Stomach (tissue), 9 donors: ENCODE results near the gene ENOX1. TPM values are rescaled to one million over a fixed set of nuclear protein-coding genes. Genes with fewer than 3 reads are reported as not detected.

Source experiments
- DNase-seq, 2 donors: peaks; one replicate each; pipeline versions ENCODE4 v3.0.0 to v3.0.0-alpha.2; 2013 to 2019
- H3K27ac ChIP-seq, 5 donors: fragments of 200-600 bp in 4 of 5; sonication (generic) in 4 of 5; one replicate each; pipeline ENCODE4 v1.5.1; 2013 to 2019; ENCODE audit warnings: mild to moderate bottlenecking in 1 of 5, moderate library complexity in 1 of 5
- H3K27me3 ChIP-seq, 3 donors: fragments of 200-600 bp; sonication (generic); one replicate each; pipeline ENCODE4 v1.5.1; 2017 to 2019; ENCODE audit warnings: mixed run types in 1 of 3
- H3K36me3 ChIP-seq, 4 donors: fragments of 200-600 bp; sonication (generic); 1 replicate in 3 of 4; 2 replicates in 1 of 4; pipeline ENCODE4 v1.5.1; 2016 to 2019
- H3K4me1 ChIP-seq, 4 donors: fragments of 200-600 bp; sonication (generic); one replicate each; pipeline ENCODE4 v1.5.1; 2016 to 2019
- H3K4me3 ChIP-seq, 4 donors: fragments of 200-600 bp; sonication (generic) in 3 of 4; one replicate each; pipeline ENCODE4 v1.5.1; 2016 to 2019; ENCODE audit warnings: mild to moderate bottlenecking in 1 of 4
- H3K9me3 ChIP-seq, 4 donors: fragments of 200-600 bp; sonication (generic); one replicate each; pipeline ENCODE4 v1.5.1; 2016 to 2019
- EP300 ChIP-seq: sonication (generic); formaldehyde crosslinking; IDR thresholded peaks from one replicate; pipeline ENCODE4 v1.6.1; 2017; ENCODE audit warnings: antibody characterized with exemption
- POLR2A ChIP-seq, 4 donors: fragments of 450-650 bp; IDR thresholded peaks; one replicate each; pipeline ENCODE4 v1.6.1; 2016; ENCODE audit warnings: antibody characterized with exemption in 4 of 4, control low read depth in 2 of 4, mild to moderate bottlenecking in 1 of 4, moderate library complexity in 1 of 4
- POLR2AphosphoS5 ChIP-seq, 3 donors: sonication (generic); formaldehyde crosslinking; IDR thresholded peaks; one replicate each; pipeline ENCODE4 v1.6.1; 2016; ENCODE audit warnings: antibody characterized with exemption in 3 of 3
- WGBS, 5 donors: extraction: QIAGEN DNeasy Blood & Tissue Kit in 3 of 5; methylation state at CpG; one replicate each; pipeline versions ENCODE4 v1.1.5 to v1.1.7; 2013 to 2018; 5-methylcytosine and 5-hydroxymethylcytosine counted together
- intact Hi-C: fragments of 100-400 bp; cut with DNase I; formaldehyde crosslinking; loops from one replicate; pipeline ENCODE4 v1.15.1; 2023; ENCODE audit warnings: low total_unique reads
- polyA plus RNA-seq, 3 donors: library from polyadenylated mRNA; stranded (reverse); fragments of 200-250 nt; gene quantifications; one replicate each; pipeline ENCODE4 v1.2.3, GENCODE V29; 2013
- total RNA-seq, 5 donors: library from RNA; depleted of rRNA; stranded (reverse); fragments of >200 nt; gene quantifications; one replicate each; pipeline versions ENCODE4 v1.1.0 to v1.2.3, GENCODE V29; 2014 to 2016
- TF ChIP-seq, protein P1 (sequence below), 7 experiments: fragments of 450-650 bp in 4 of 7; fragments of 200-600 bp in 3 of 7; sonication (generic) in 3 of 7; IDR thresholded peaks; one replicate each; pipeline ENCODE4 v1.5.1; 2016 to 2019; ENCODE audit warnings: antibody characterized with exemption in 7 of 7, control low read depth in 2 of 7, mild to moderate bottlenecking in 1 of 7
- donor health status: healthy with polysubstance abuse.
- donor health status: Bipolar disorder and iron deficiency.
- donor health status: healthy.

The ENOX1 gene
- total and polyA plus RNA-seq, 8 donors: 0.46 to 6.2 (median 1.4) TPM; not detected in 1

DNA sequence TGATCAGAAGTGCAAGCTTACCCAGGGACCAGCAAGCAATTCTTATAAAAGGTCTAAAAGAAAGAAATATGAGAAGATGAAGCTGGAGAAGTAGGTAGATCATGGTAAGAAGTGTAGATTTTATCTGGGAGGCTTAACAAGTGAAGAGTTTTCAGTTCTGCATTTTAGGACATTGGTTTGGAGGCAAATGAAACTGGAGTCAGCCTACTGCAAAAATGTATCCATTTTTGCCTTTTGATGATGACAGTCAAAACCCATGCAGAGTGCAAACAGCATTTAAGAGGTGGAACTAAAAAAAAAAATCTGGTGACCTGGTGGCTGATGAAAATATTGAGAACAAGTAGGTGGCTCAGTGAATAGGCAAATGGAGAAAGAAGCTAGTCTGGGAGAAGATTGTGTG lies 546.5 kb downstream of the ENOX1 start:
- TF ChIP-seq EP300 (no peak), POLR2AphosphoS5 (IDR thresholded peaks at IDR 0.05) (no peak), POLR2A (IDR thresholded peaks at IDR 0.05) (no peak)
- TF ChIP-seq, protein P1, sequence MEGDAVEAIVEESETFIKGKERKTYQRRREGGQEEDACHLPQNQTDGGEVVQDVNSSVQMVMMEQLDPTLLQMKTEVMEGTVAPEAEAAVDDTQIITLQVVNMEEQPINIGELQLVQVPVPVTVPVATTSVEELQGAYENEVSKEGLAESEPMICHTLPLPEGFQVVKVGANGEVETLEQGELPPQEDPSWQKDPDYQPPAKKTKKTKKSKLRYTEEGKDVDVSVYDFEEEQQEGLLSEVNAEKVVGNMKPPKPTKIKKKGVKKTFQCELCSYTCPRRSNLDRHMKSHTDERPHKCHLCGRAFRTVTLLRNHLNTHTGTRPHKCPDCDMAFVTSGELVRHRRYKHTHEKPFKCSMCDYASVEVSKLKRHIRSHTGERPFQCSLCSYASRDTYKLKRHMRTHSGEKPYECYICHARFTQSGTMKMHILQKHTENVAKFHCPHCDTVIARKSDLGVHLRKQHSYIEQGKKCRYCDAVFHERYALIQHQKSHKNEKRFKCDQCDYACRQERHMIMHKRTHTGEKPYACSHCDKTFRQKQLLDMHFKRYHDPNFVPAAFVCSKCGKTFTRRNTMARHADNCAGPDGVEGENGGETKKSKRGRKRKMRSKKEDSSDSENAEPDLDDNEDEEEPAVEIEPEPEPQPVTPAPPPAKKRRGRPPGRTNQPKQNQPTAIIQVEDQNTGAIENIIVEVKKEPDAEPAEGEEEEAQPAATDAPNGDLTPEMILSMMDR (IDR thresholded peaks at IDR 0.05): no peak
- intact Hi-C loops: no loop called here
- no peaks in the 10 kb centered on the region for H3K4me1 ChIP-seq
- H3K27me3 ChIP-seq: no peaks in the 10 kb centered on the region
- H3K36me3 ChIP-seq: no peaks in the 10 kb centered on the region
- DNase-seq: no peak
- H3K4me3 ChIP-seq: no peak overlapping the region
- no peaks in the 10 kb centered on the region for H3K9me3 ChIP-seq
- H3K27ac ChIP-seq: no peak overlapping the region

DNA sequence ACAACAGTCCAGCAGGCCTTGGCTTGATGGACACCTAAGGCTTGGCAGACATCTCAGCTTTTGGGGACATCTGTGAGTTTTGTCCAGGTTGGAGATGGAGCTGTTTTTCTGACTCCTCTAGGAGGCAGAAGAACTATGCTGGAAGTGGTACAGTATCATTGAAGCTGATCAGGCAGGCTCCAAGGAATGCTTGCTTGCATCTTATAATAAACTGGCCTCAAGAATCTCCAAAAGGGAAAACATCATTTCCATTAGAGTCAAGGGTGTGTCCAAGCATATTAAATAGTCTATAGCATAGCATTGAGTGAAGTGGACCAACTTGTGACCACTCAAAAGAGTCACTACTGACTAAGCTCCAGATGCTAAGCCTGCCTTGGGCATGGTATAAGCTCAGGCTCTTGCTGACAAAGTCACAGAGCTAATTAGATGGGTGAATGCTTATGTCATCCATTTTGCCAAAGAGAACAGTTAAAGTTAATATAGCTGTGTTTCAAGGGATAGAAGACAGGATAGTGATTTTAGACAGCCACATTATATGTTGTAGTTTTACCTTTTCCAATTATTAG lies 547.4 kb downstream of the ENOX1 start:
- Histone ChIP-seq H3K27ac (no peak overlapping the region), H3K36me3 (no peaks in the 10 kb centered on the region), H3K4me3 (no peak overlapping the region), H3K4me1 (no peaks in the 10 kb centered on the region), H3K27me3 (no peaks in the 10 kb centered on the region), H3K9me3 (no peaks in the 10 kb centered on the region)
- TF ChIP-seq EP300: no peak
- TF ChIP-seq, protein P1 (IDR thresholded peaks at IDR 0.05): no peak
- no peak for TF ChIP-seq POLR2A (IDR thresholded peaks at IDR 0.05)
- no peak for TF ChIP-seq POLR2AphosphoS5 (IDR thresholded peaks at IDR 0.05)
- intact Hi-C loops: no loop called here
- no peak for DNase-seq

DNA sequence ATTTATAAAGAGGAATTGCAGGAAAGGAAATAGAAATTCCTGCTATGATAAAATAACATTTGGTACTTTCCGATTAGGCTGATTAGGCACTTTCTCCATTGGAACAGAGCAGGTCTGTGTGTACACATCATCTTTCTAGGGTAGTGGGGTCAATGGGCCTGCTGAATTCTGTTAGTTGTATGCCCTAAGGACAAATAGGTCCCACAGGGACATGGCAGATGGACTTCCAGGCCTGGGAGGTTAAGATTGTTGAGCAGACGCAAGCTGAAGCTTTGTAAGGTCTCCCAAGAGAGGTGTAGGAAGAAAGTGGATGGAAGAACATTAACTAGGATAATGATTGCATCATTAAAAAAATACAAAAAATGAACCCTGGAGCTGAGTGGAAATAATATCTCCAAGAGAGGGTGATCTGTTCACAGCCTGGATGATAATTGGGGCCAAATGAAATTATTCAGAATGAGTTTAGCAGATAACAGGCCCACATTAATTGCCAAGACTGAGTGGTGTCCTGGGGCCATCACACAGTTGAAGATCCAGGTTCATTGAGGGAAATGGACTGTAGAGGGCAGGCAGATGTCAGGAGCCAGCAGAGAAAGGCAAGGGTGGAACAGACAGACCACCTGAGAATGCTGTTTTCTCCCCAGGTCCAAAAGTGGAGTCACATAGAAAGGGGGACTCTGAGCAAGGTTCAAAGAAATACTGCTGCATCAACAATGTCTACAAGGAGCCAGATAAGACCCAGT lies 548.3 kb downstream of the ENOX1 start:
- 87 to 96% (median 95%) methylated on average over 2 of the region's 2 CpGs for WGBS, 5 donors
- no peaks in the 10 kb centered on the region for H3K27me3 ChIP-seq
- TF ChIP-seq POLR2AphosphoS5 (IDR thresholded peaks at IDR 0.05): no peak
- TF ChIP-seq, protein P1 (IDR thresholded peaks at IDR 0.05): no peak
- TF ChIP-seq POLR2A (IDR thresholded peaks at IDR 0.05): no peak
- no peak for TF ChIP-seq EP300
- intact Hi-C loops: no loop called here
- no peak for DNase-seq
- H3K36me3 ChIP-seq: no peaks in the 10 kb centered on the region
- no peak overlapping the region for H3K27ac ChIP-seq
- no peak overlapping the region for H3K4me3 ChIP-seq
- H3K4me1 ChIP-seq: no peaks in the 10 kb centered on the region
- H3K9me3 ChIP-seq: no peaks in the 10 kb centered on the region

DNA sequence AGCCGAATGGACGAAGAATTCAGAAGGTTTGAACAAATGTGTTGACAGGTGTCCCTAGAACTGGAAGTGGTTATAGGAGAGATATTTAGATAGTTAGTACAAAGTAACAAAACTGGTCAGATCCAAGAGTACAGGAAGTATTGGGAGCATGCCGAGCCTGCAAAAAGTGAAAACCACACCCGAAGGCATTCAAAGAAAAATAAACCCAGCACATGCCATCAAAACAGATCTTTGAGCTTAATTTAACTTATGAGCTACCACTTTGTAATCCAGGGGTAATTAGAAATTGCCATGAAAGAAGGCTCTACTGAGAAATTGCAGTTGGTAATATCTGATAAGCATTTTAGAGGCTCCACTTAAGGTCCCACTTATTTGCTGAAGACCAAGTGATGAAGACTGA lies 549.2 kb downstream of the ENOX1 start:
- no peak for DNase-seq
- H3K4me3 ChIP-seq: no peak overlapping the region
- WGBS, 5 donors: 64 to 82% (median 78%) methylated on average over 4 of the region's 4 CpGs
- TF ChIP-seq POLR2A (IDR thresholded peaks at IDR 0.05): no peak
- TF ChIP-seq EP300: no peak
- no peak for TF ChIP-seq POLR2AphosphoS5 (IDR thresholded peaks at IDR 0.05)
- TF ChIP-seq, protein P1 (IDR thresholded peaks at IDR 0.05): no peak
- no peaks in the 10 kb centered on the region for H3K27me3 ChIP-seq
- H3K36me3 ChIP-seq: no peaks in the 10 kb centered on the region
- peaks cover 0 to 5% (median 1%) of the 10 kb centered on the region in 4 donors for H3K4me1 ChIP-seq
- H3K27ac ChIP-seq: no peak overlapping the region
- no peaks in the 10 kb centered on the region for H3K9me3 ChIP-seq
- intact Hi-C loops: no loop called here
